BJ (cell line): ENCODE data around the gene DAP. TPM values are rescaled to one million over a fixed set of nuclear protein-coding genes. Genes with fewer than 3 reads are reported as not detected.

Experiments used
- CTCF ChIA-PET: fragments of 350-600 bp; formaldehyde crosslinking; extraction: SDS; loops from one replicate; lab custom pipeline; 2021; ENCODE audit warnings: antibody characterized with exemption, inconsistent platforms; lab: Yijun Ruan, JAX
- POLR2A ChIA-PET: fragments of 300-600 bp; sonication (Branson Sonifier 250); formaldehyde crosslinking; extraction: SDS; loops from one replicate; lab custom pipeline; 2021; ENCODE audit warnings: antibody characterized with exemption; lab: Charles Lee
- DNase-seq: peaks from one replicate; pipeline ENCODE4 v3.0.0-alpha.2; 2011; ENCODE audit warnings: low read depth
- H3K27me3 ChIP-seq: 2 replicates; pipeline ENCODE4 v1.6.0; 2011; ENCODE audit warnings: low read length; ENCODE audit not compliant: control insufficient read depth, insufficient read depth
- H3K36me3 ChIP-seq: 2 replicates; pipeline ENCODE4 v1.5.1; 2011; ENCODE audit warnings: low read length; ENCODE audit not compliant: control insufficient read depth, insufficient read depth
- H3K4me3 ChIP-seq: 2 replicates; pipeline ENCODE4 v1.5.1; 2011; ENCODE audit warnings: low read depth, mild to moderate bottlenecking, control low read depth, low read length
- polyA plus RNA-seq: library from polyadenylated mRNA; depleted of rRNA; stranded (reverse); fragments of >200 nt; gene quantifications from 2 replicates; pipeline ENCODE4 v1.2.3, GENCODE V29; 2011
- TF ChIP-seq, protein P1 (sequence below): IDR thresholded peaks from 2 replicates; pipeline ENCODE4 v1.5.1; 2011; ENCODE audit warnings: low read depth, mild to moderate bottlenecking, control low read depth, inconsistent platforms, low read length, moderate library complexity; ENCODE audit not compliant: insufficient read depth

Gene DAP
- polyA plus RNA-seq, 1 experiment, result 95.6 TPM

GRCh38 chr5:10695759-10696543 is 65.1 kb downstream of the DAP start:
- H3K27me3 ChIP-seq, result no peaks in the 10 kb centered on the region
- no peak for DNase-seq
- ChIA-PET POLR2A (no interaction called here), CTCF (interaction anchor here (0.6 to 2.9 kb wide), 18 partner anchors 11 to 1328 kb away, joined by 3 to 14 read pairs (median 3); no protein-coding TSS in a partner anchor)
- TF ChIP-seq, protein P1, sequence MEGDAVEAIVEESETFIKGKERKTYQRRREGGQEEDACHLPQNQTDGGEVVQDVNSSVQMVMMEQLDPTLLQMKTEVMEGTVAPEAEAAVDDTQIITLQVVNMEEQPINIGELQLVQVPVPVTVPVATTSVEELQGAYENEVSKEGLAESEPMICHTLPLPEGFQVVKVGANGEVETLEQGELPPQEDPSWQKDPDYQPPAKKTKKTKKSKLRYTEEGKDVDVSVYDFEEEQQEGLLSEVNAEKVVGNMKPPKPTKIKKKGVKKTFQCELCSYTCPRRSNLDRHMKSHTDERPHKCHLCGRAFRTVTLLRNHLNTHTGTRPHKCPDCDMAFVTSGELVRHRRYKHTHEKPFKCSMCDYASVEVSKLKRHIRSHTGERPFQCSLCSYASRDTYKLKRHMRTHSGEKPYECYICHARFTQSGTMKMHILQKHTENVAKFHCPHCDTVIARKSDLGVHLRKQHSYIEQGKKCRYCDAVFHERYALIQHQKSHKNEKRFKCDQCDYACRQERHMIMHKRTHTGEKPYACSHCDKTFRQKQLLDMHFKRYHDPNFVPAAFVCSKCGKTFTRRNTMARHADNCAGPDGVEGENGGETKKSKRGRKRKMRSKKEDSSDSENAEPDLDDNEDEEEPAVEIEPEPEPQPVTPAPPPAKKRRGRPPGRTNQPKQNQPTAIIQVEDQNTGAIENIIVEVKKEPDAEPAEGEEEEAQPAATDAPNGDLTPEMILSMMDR, result no peak
- H3K36me3 ChIP-seq, result 0 out of 2 replicates have a peak, but pooled peaks cover 1% of the 10 kb centered on the region
- no peak overlapping the region for H3K4me3 ChIP-seq

- ChIA-PET POLR2A (no interaction called here), CTCF (interaction anchor here (0.6 to 2.9 kb wide), 20 partner anchors 10 to 1329 kb away, joined by 3 to 14 read pairs (median 4); no protein-coding TSS in a partner anchor)
- no peak for DNase-seq
Measured at GRCh38 chr5:10695055-10695649, 65.9 kb downstream of the DAP start.

DNA sequence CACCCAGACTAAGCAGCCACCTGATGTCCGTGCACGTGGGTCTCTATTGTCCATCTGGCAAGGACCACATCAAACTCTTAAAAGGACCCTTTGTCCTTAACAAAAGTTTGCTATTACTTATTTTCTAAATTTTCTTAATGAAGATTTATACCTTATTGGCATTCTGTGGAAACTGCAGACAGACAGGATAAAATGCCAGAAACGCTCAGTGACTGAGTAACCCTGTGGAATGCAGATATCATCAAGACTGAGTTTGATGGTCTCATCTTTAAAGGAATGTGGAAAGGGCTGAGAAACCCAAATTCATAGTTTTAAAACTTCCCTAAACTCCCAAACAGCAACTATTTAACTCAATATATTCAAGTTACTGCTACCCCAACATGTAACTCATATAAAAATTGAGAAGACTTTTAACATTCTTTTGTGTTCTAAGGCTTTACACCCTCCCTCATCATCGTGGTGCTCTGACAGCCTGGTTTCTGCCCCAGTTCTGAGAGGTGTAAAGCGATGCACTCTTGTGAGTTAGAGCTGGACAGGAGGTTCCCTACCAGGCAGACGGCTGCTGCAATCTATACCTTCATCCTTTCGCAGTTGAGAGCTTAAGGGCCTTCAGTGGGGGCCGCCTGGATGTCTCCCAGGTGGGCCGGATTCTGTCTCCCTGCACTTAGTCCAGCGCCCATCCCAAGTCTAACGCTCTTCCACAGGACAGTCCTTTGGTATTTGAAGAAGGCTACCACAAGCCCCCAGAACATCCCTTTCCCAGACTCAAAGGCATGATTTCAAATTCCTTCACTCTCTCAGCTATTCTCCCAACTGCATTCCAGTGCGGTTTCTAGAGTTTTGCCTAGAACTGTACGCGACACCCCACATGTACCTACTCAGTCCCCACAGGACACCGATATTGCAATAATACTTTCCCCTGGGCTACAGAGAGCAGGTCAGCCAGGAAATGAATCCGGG is 68.9 kb downstream of the DAP start:
- peaks cover 1% of the 10 kb centered on the region for H3K36me3 ChIP-seq
- H3K4me3 ChIP-seq, result no peak overlapping the region
- no peak for DNase-seq
- POLR2A ChIA-PET, result no interaction called here
- CTCF ChIA-PET, result interaction anchor here (0.6 to 4.4 kb wide), 7 partner anchors 10 to 362 kb away, joined by 3 to 22 read pairs (median 4); partner anchors contain the start of gene DAP
- TF ChIP-seq, protein P1, result no peak
- H3K27me3 ChIP-seq, result no peaks in the 10 kb centered on the region

More at GRCh38 chr5:10695055-10695649, 65.9 kb downstream of the DAP start:
- Histone ChIP-seq H3K27me3 (no peaks in the 10 kb centered on the region), H3K4me3 (no peak overlapping the region), H3K36me3 (0 out of 2 replicates have a peak, but pooled peaks cover 1% of the 10 kb centered on the region)
- TF ChIP-seq, protein P1, result peak; percentile 83

DNA sequence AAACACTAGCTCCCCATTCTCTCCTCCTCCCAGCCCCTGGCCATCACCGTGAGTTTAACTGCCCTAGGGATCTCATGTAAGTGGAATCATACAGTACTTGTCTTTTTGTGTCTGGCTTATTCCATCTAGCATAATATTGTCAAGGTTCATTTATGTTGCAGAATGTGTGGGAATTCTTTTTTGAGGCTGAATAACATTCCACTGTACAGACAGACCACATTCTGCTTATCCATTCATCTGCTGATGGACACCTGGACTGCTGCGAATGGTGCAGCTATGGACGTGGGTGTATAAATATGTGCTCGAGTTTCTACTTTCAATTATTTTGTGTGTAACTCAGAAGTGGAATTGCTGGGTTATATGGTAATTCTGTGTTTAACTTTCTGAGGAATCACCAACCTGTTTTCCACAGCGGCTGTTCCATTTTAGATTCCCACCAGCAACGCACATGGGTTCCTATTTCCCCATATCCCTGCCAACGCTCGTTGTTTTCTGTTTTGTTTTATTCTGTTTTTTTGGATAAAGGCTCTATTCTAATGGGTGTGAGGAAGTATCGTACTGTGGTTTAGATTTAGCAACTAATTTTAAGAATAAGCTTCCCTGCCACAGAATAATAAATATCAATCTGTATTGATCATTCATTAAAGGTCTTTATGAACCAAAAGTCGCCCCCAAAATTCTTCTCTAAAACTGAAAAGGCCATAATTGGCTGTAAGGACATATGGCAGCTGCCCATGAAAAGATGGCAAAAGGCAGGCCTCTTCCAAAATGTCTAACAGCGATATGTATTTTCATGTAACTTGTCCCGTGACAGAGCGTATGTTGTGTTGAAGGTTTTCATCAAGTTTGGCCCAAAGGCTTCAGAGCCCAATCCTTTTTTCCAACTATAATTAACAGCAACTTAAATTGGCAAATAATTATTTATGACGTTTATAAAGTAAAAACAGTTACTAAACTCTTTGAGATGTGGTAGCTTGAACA is 70.3 kb downstream of the DAP start:
- Histone ChIP-seq H3K4me3 (no peak overlapping the region), H3K27me3 (no peaks in the 10 kb centered on the region), H3K36me3 (peaks cover 3% of the 10 kb centered on the region)
- CTCF ChIA-PET, result interaction anchor here (1.0 to 4.4 kb wide), 8 partner anchors 9 to 238 kb away, joined by 3 to 22 read pairs (median 4); no protein-coding TSS in a partner anchor
- TF ChIP-seq, protein P1, result no peak
- DNase-seq, result no peak
- POLR2A ChIA-PET, result no interaction called here
